A673 (cell line): ENCODE data around the gene EFCAB6. TPM values are rescaled to one million over a fixed set of nuclear protein-coding genes. Genes with fewer than 3 reads are reported as not detected.
A peak's percentile ranks its signal among the peaks of the same experiment; 100 is the strongest.

Experiments used
- BruUV-seq: library from RNA; stranded (reverse); fragments of 400-500 nt; replicated peaks from 2 replicates; lab custom pipeline; 2021; lab: Mats Ljungman, UMichigan
- CTCF ChIA-PET: fragments of 300-600 bp; sonication (Branson Sonifier 250); formaldehyde crosslinking; loops from one replicate; lab custom pipeline; 2022; ENCODE audit warnings: antibody characterized with exemption; lab: Charles Lee
- POLR2A ChIA-PET: fragments of 300-600 bp; sonication (Branson Sonifier 250); formaldehyde crosslinking; loops from one replicate; lab custom pipeline; 2022; ENCODE audit warnings: antibody characterized with exemption; ENCODE audit not compliant: low non-redundant PET; lab: Charles Lee
- DNase-seq: peaks from one replicate; pipeline ENCODE4 v3.0.0-alpha.2; 2015; ENCODE audit warnings: low spot score
- H3K27ac ChIP-seq: fragments of 200-600 bp; sonication (generic); 2 replicates; pipeline ENCODE4 v1.5.1; 2016; ENCODE audit warnings: mixed run types, low read depth, mild to moderate bottlenecking, mixed read lengths, antibody characterized with exemption, low read length; ENCODE audit not compliant: poor library complexity, severe bottlenecking
- H3K27me3 ChIP-seq: fragments of 200-600 bp; sonication (generic); replicated peaks from 2 replicates; pipeline ENCODE4 v1.6.1; 2017; ENCODE audit warnings: mixed run types, low read depth, mild to moderate bottlenecking, mixed read lengths, antibody characterized with exemption, low read length; ENCODE audit not compliant: insufficient read depth, poor library complexity
- H3K36me3 ChIP-seq: fragments of 200-600 bp; sonication (generic); 2 replicates; pipeline ENCODE4 v1.6.1; 2016; ENCODE audit warnings: mixed run types, mild to moderate bottlenecking, mixed read lengths, antibody characterized with exemption, low read length; ENCODE audit not compliant: insufficient read depth, poor library complexity, severe bottlenecking
- H3K4me1 ChIP-seq: fragments of 200-600 bp; sonication (generic); 2 replicates; pipeline ENCODE4 v1.6.1; 2017; ENCODE audit warnings: mixed run types, mild to moderate bottlenecking, mixed read lengths, antibody characterized with exemption, low read length; ENCODE audit not compliant: insufficient read depth, poor library complexity, severe bottlenecking
- H3K4me3 ChIP-seq: fragments of 200-600 bp; sonication (generic); 2 replicates; pipeline ENCODE4 v1.5.1; 2016; ENCODE audit warnings: low read depth, mixed run types, mild to moderate bottlenecking, mixed read lengths, low read length; ENCODE audit not compliant: poor library complexity, severe bottlenecking
- H3K9me3 ChIP-seq: fragments of 200-600 bp; sonication (generic); 2 replicates; pipeline ENCODE4 v1.6.1; 2016; ENCODE audit warnings: mixed run types, low read depth, mild to moderate bottlenecking, mixed read lengths, antibody characterized with exemption, low read length; ENCODE audit not compliant: poor library complexity, severe bottlenecking
- EZH2 ChIP-seq: fragments of 200-600 bp; sonication (generic); IDR thresholded peaks from 2 replicates; pipeline ENCODE4 v1.6.1; 2017; ENCODE audit warnings: borderline replicate concordance, low read depth, mild to moderate bottlenecking, mixed read lengths, antibody characterized with exemption, low read length; ENCODE audit not compliant: poor library complexity, severe bottlenecking
- intact Hi-C: fragments of 100-400 bp; cut with micrococcal nuclease; formaldehyde crosslinking; loops from one replicate; pipeline ENCODE4 v1.10.0; 2022; ENCODE audit not compliant: unreplicated experiment
- total RNA-seq: library from RNA; stranded (reverse); gene quantifications from 2 replicates; pipeline ENCODE4 v1.2.3, GENCODE V29; 2021
- TF ChIP-seq, protein P1 (sequence below): fragments of 300-800, 200-600 bp; sonication (generic); conservative IDR thresholded peaks from 2 replicates; pipeline ENCODE4 v1.5.1; 2017; ENCODE audit warnings: low read depth, mild to moderate bottlenecking, antibody characterized with exemption, low read length, moderate library complexity, mixed read lengths

Gene EFCAB6
- total RNA-seq, 1 experiment from 2014 or later: 0.41 TPM

DNA sequence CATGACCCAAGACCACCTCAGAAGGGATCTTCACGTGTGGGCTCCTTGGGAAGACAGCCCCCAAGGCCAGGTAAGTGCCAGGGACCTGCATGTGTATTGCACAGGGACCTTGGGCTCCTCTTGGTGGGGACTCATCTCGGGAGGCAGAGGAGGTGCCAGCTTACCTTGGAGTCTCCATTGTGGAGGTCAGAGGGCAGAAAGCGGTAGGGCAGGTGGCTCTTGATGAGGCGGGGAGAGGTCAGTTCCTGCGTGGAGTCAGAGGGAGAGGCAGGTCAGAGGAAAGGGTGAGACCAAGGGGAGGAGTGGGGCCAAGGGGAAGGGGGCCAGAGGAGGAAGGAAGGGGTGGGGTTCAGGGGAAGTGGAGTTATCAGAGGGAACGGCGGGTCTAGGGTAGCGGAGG is 27.7 kb upstream of the EFCAB6 start:
- POLR2A ChIA-PET: no interaction called here
- intact Hi-C loops: no loop called here
- TF ChIP-seq EZH2: no peak
- TF ChIP-seq, protein P1, sequence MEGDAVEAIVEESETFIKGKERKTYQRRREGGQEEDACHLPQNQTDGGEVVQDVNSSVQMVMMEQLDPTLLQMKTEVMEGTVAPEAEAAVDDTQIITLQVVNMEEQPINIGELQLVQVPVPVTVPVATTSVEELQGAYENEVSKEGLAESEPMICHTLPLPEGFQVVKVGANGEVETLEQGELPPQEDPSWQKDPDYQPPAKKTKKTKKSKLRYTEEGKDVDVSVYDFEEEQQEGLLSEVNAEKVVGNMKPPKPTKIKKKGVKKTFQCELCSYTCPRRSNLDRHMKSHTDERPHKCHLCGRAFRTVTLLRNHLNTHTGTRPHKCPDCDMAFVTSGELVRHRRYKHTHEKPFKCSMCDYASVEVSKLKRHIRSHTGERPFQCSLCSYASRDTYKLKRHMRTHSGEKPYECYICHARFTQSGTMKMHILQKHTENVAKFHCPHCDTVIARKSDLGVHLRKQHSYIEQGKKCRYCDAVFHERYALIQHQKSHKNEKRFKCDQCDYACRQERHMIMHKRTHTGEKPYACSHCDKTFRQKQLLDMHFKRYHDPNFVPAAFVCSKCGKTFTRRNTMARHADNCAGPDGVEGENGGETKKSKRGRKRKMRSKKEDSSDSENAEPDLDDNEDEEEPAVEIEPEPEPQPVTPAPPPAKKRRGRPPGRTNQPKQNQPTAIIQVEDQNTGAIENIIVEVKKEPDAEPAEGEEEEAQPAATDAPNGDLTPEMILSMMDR: no peak
- Histone ChIP-seq H3K9me3 (no peaks in the 10 kb centered on the region), H3K4me1 (peaks cover 12% of the 10 kb centered on the region), H3K36me3 (no peaks in the 10 kb centered on the region), H3K27ac (no peak overlapping the region), H3K4me3 (no peak overlapping the region), H3K27me3 (no peaks in the 10 kb centered on the region)
- DNase-seq: no peak
- CTCF ChIA-PET: no interaction called here
- BruUV-seq: no TSS peak

DNA sequence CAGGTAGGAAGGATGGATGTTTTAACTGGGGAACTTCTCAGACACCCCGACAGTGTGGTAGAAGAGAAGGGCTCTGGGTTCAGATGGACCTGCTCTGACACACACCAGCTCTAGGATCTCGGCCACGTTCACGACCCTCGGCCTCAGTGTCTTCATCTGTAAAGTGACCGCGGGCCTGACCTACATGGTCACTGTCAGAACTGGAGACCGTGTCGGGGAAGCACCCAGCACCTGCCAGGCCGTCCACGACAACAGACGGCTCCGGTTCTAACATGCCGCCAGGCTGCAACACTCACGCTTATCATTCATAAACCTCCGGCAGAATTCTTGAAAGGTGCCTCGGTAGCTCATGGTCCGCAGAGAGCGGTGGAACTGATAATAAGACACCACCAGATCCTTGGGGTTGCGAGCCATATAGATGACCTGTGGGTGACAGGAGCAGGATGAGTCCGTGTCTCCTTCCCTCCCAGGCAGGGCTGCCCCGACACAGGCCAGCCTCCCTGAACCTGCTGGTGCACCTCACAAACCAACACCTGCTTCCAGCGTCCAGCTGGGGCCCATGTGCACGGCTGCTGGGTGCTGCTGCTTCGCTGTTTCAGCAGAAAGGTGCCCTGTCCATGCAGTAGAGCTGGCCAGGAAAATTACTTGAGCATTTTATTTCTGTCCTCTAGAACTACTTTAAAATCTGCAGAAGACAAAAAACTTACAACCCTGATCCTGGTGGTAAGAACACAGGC is 26.6 kb upstream of the EFCAB6 start:
- ChIA-PET CTCF (no interaction called here), POLR2A (no interaction called here)
- intact Hi-C loops: no loop called here
- Histone ChIP-seq H3K36me3 (no peaks in the 10 kb centered on the region), H3K27ac (no peak overlapping the region), H3K9me3 (no peaks in the 10 kb centered on the region), H3K27me3 (no peaks in the 10 kb centered on the region), H3K4me1 (peaks cover 12% of the 10 kb centered on the region), H3K4me3 (no peak overlapping the region)
- TF ChIP-seq, protein P1: no peak
- TF ChIP-seq EZH2: no peak
- no TSS peak for BruUV-seq
- no peak for DNase-seq

DNA sequence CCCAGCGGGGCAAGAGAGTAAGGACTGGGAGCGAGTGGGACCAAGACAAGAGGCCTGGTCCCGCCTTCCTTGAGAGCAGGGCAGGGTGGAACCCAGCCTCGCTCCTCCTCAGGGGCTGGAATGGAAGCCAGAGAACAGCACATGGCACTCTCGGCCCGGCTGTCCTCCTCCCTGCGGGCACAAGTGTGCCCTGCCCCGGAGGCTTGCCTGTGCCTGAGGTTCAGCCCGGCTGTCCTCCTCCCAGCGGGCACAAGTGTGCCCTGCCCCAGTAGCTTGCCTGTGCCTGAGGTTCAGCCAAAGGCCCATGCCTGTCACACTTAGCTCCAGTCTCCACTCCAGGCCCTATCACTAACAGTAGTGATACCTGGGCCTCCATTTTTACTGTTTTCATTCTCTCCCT is 26.1 kb upstream of the EFCAB6 start:
- DNase-seq: peak; percentile 38
- Histone ChIP-seq H3K4me1 (peaks cover 12% of the 10 kb centered on the region), H3K9me3 (no peaks in the 10 kb centered on the region), H3K27ac (no peak overlapping the region), H3K36me3 (no peaks in the 10 kb centered on the region), H3K4me3 (no peak overlapping the region), H3K27me3 (no peaks in the 10 kb centered on the region)
- TF ChIP-seq EZH2: no peak
- TF ChIP-seq, protein P1: no peak
- no TSS peak for BruUV-seq
- POLR2A ChIA-PET: no interaction called here
- intact Hi-C loops: no loop called here
- CTCF ChIA-PET: no interaction called here
